Stimulated activated CD4-positive, alpha-beta T cell treated with anti-CD3 and anti-CD28 coated beads, Interleukin-2, amount 100 ng/mL, for 48 hours (primary cell): ENCODE data around the gene PLK5.
"Not testable (repeated sequence)": the region's sequence is repeated elsewhere in the genome, so short reads cannot be mapped to it uniquely, and the experiment has no call there.

Experiments used
- DNase-seq, 2 donors: peaks; one replicate each; pipeline ENCODE4 v3.0.0-alpha.2; 2020

Gene PLK5

GRCh38 chr19:1491849-1492170, 32.1 kb upstream of the PLK5 start:
- DNase-seq = no peak

- no peak for DNase-seq
Observed at GRCh38 chr19:1492474-1493006, 31.3 kb upstream of the PLK5 start.

GRCh38 chr19:1494115-1494815, 29.6 kb upstream of the PLK5 start:
- DNase-seq = no peak

GRCh38 chr19:1495051-1495798, 28.7 kb upstream of the PLK5 start:
- no peak for DNase-seq

- DNase-seq = no peak
Observed at GRCh38 chr19:1495799-1496713, 27.8 kb upstream of the PLK5 start.

GRCh38 chr19:1496714-1497577, 26.9 kb upstream of the PLK5 start:
- no peak for DNase-seq

- no peak for DNase-seq
Observed at GRCh38 chr19:1497578-1498235, 26.2 kb upstream of the PLK5 start.

GRCh38 chr19:1499231-1499630, 24.6 kb upstream of the PLK5 start:
- not testable (repeated sequence) for DNase-seq

- no peak for DNase-seq
Observed at GRCh38 chr19:1501200-1501595, 22.7 kb upstream of the PLK5 start.

- DNase-seq = no peak
Observed at GRCh38 chr19:1502433-1503088, 21.3 kb upstream of the PLK5 start.

- DNase-seq = peak; percentile 75 to 78
Observed at GRCh38 chr19:1503089-1503924, 20.6 kb upstream of the PLK5 start.

GRCh38 chr19:1503925-1504773, 19.7 kb upstream of the PLK5 start:
- DNase-seq = no peak

- DNase-seq = no peak
Observed at GRCh38 chr19:1505012-1505411, 18.9 kb upstream of the PLK5 start.

- DNase-seq = no peak
Observed at GRCh38 chr19:1505991-1506881, 17.6 kb upstream of the PLK5 start.

GRCh38 chr19:1507192-1507660, 16.7 kb upstream of the PLK5 start:
- no peak for DNase-seq

GRCh38 chr19:1507763-1508506, 15.9 kb upstream of the PLK5 start:
- peak; percentile 85 to 87 for DNase-seq

GRCh38 chr19:1508507-1508856, 15.4 kb upstream of the PLK5 start:
- no peak for DNase-seq
